IMR-90 (cell line): ENCODE measurements around the gene FAM53B. TPM values are rescaled to one million over a fixed set of nuclear protein-coding genes. Genes with fewer than 3 reads are reported as not detected.

ENCODE experiments used
- ATAC-seq: fragments of 200-7000 bp; cut with Tn5 transposase; 2 replicates; pipeline ENCODE4 v1.9.1; 2020; ENCODE audit warnings: low read depth, mild to moderate bottlenecking, moderate library complexity
- BruUV-seq: library from RNA; stranded (reverse); fragments of 400-500 nt; replicated peaks from 2 replicates; lab custom pipeline; 2021; lab: Mats Ljungman, UMichigan
- CTCF ChIA-PET: fragments of 300-600 bp; formaldehyde crosslinking; extraction: SDS; loops from one replicate; lab custom pipeline; 2021; ENCODE audit warnings: antibody characterized with exemption; lab: Yijun Ruan, JAX
- POLR2A ChIA-PET: fragments of 300-600 bp; sonication (Branson Sonifier 250); formaldehyde crosslinking; loops from one replicate; lab custom pipeline; 2022; ENCODE audit warnings: antibody characterized with exemption; ENCODE audit not compliant: unreplicated experiment; lab: Charles Lee
- DNase-seq: peaks from one replicate; pipeline ENCODE4 v3.0.0; 2013
- H2AFZ ChIP-seq: replicated peaks from 2 replicates; pipeline ENCODE3; 2013; ENCODE audit warnings: low read length, mild to moderate bottlenecking; ENCODE audit not compliant: poor library complexity
- H2AK5ac ChIP-seq: 2 replicates; pipeline ENCODE4 v1.6.1; 2013; ENCODE audit warnings: low read depth, low read length, inconsistent platforms
- H2AK9ac ChIP-seq: replicated peaks from 2 replicates; pipeline ENCODE3; 2013; ENCODE audit warnings: mild to moderate bottlenecking, low read depth, low read length, moderate library complexity; ENCODE audit not compliant: poor library complexity
- H2BK120ac ChIP-seq: 2 replicates; pipeline ENCODE4 v1.6.1; 2013; ENCODE audit warnings: low read depth, low read length, inconsistent platforms
- H2BK15ac ChIP-seq: 3 replicates; pipeline ENCODE4 v1.6.1; 2013; ENCODE audit warnings: low read depth, low read length, inconsistent platforms
- H2BK20ac ChIP-seq: 2 replicates; pipeline ENCODE4 v1.6.1; 2013; ENCODE audit warnings: low read depth, mild to moderate bottlenecking, inconsistent platforms, low read length, moderate library complexity
- H2BK5ac ChIP-seq: 2 replicates; pipeline ENCODE4 v1.6.1; 2013; ENCODE audit warnings: mild to moderate bottlenecking, low read depth, low read length, inconsistent platforms; ENCODE audit not compliant: poor library complexity, severe bottlenecking
- H3K14ac ChIP-seq: replicated peaks from 2 replicates; pipeline ENCODE4 v1.6.1; 2013; ENCODE audit warnings: low read depth, low read length, inconsistent platforms
- H3K18ac ChIP-seq: 2 replicates; pipeline ENCODE4 v1.6.1; 2013; ENCODE audit warnings: low read depth, low read length, control low read depth
- H3K23ac ChIP-seq: 2 replicates; pipeline ENCODE4 v1.6.1; 2013; ENCODE audit warnings: low read depth, low read length, inconsistent platforms
- H3K27ac ChIP-seq: 2 replicates; pipeline ENCODE4 v1.5.1; 2013; ENCODE audit warnings: mild to moderate bottlenecking, control low read depth, low read length; ENCODE audit not compliant: insufficient read depth
- H3K27me3 ChIP-seq: 2 replicates; pipeline ENCODE4 v1.6.1; 2013; ENCODE audit warnings: low read length; ENCODE audit not compliant: control insufficient read depth, insufficient read depth
- H3K36me3 ChIP-seq: 2 replicates; pipeline ENCODE4 v1.6.1; 2013; ENCODE audit warnings: low read length, mixed read lengths; ENCODE audit not compliant: control insufficient read depth, insufficient read depth
- H3K4ac ChIP-seq: 2 replicates; pipeline ENCODE4 v1.6.1; 2013; ENCODE audit warnings: low read depth, low read length, inconsistent platforms
- H3K4me1 ChIP-seq: 2 replicates; pipeline ENCODE4 v1.6.1; 2013; ENCODE audit warnings: low read length, mixed read lengths; ENCODE audit not compliant: control insufficient read depth, insufficient read depth
- H3K4me2 ChIP-seq: 2 replicates; pipeline ENCODE4 v1.6.1; 2013; ENCODE audit warnings: low read depth, mild to moderate bottlenecking, control low read depth, low read length, moderate library complexity
- H3K4me3 ChIP-seq: 2 replicates; pipeline ENCODE4 v1.5.1; 2013; ENCODE audit warnings: low read depth, mild to moderate bottlenecking, control low read depth, low read length, moderate library complexity; ENCODE audit not compliant: insufficient read depth
- H3K56ac ChIP-seq: 2 replicates; pipeline ENCODE4 v1.6.1; 2013; ENCODE audit warnings: low read length, inconsistent platforms; ENCODE audit not compliant: insufficient read depth; ENCODE audit errors: extremely low read depth
- H3K79me1 ChIP-seq, 2 experiments: 2 replicates each; pipeline ENCODE4 v1.6.1; 2013; ENCODE audit warnings: low read length in 2 of 2, inconsistent platforms in 1 of 2, low read depth in 1 of 2
- H3K9ac ChIP-seq: 2 replicates; pipeline ENCODE4 v1.6.1; 2013; ENCODE audit warnings: low read depth, low read length, control low read depth
- H3K9me1 ChIP-seq: 2 replicates; pipeline ENCODE4 v1.6.1; 2013; ENCODE audit warnings: low read length, inconsistent platforms; ENCODE audit not compliant: insufficient read depth
- H3K9me3 ChIP-seq: 2 replicates; pipeline ENCODE4 v1.6.1; 2013; ENCODE audit warnings: low read length; ENCODE audit not compliant: control insufficient read depth, insufficient read depth
- H4K20me1 ChIP-seq: 2 replicates; pipeline ENCODE4 v1.6.1; 2013; ENCODE audit warnings: low read length, inconsistent platforms; ENCODE audit not compliant: insufficient read depth
- H4K5ac ChIP-seq: 2 replicates; pipeline ENCODE4 v1.6.1; 2013; ENCODE audit warnings: mild to moderate bottlenecking, low read depth, low read length, control low read depth
- H4K8ac ChIP-seq, 2 experiments: 2 replicates each; pipeline ENCODE4 v1.6.1; 2013; ENCODE audit warnings: low read depth in 2 of 2, low read length in 2 of 2, control low read depth in 1 of 2, inconsistent platforms in 1 of 2
- H4K91ac ChIP-seq: 2 replicates; pipeline ENCODE4 v1.6.1; 2013; ENCODE audit warnings: low read depth, low read length, inconsistent platforms; ENCODE audit not compliant: insufficient read depth
- MAFK ChIP-seq: IDR thresholded peaks from 2 replicates; pipeline ENCODE4 v1.6.1; 2012; ENCODE audit warnings: low read depth, low read length, improper control_type of control experiment
- RAD21 ChIP-seq: IDR thresholded peaks from 2 replicates; pipeline ENCODE4 v1.6.1; 2012; ENCODE audit warnings: low read length, improper control_type of control experiment
- RCOR1 ChIP-seq: IDR thresholded peaks from 2 replicates; pipeline ENCODE4 v1.6.1; 2012; ENCODE audit warnings: mild to moderate bottlenecking, low read length, improper control_type of control experiment; ENCODE audit not compliant: insufficient replicate concordance
- WGBS, 2 experiments: methylation state at CpG; one replicate each; pipeline versions ENCODE4 v1.1.5 to v1.1.7; 2013; ENCODE audit warnings: missing lambda C conversion rate in 2 of 2; ENCODE audit not compliant: insufficient read length in 1 of 2; ENCODE audit errors: extremely low coverage in 2 of 2; 5-methylcytosine and 5-hydroxymethylcytosine counted together
- dilution Hi-C: fragments of 300-500 bp; cut with HindIII; formaldehyde crosslinking; loops from one replicate; pipeline ENCODE4 v1.14.3; 2018; ENCODE audit warnings: low sequenced_read_pairs; ENCODE audit not compliant: unreplicated experiment
- in situ Hi-C: fragments of 300-500 bp; cut with MboI; formaldehyde crosslinking; loops from 3 replicates; pipeline ENCODE4 v1.14.3; 2019; ENCODE audit warnings: low sequenced_read_pairs, inconsistent platforms, mixed read lengths
- intact Hi-C: fragments of 100-400 bp; cut with micrococcal nuclease; formaldehyde crosslinking; loops from 2 replicates; pipeline ENCODE4 v1.10.0; 2022
- polyA plus RNA-seq, 3 experiments: library from polyadenylated mRNA; depleted of rRNA; stranded (reverse); fragments of >200 nt; gene quantifications; 2 replicates each; pipeline ENCODE4 v1.2.3, GENCODE V29; 2012; ENCODE audit warnings: low replicate concordance in 1 of 3
- total RNA-seq: library from RNA; depleted of rRNA; stranded (reverse); fragments of >200 nt; gene quantifications from 2 replicates; pipeline ENCODE4 v1.2.3, GENCODE V29; 2012

The FAM53B gene
- total and polyA plus RNA-seq, 2 of the 4 experiments (the other 2 are of a cell fraction), result 3.8 to 5.7 TPM

GRCh38 chr10:124727361-124727960, 16.7 kb downstream of the FAM53B start:
- peaks cover 5% of the 10 kb centered on the region; the same call in 1 of the 2 replicates for H3K4me1 ChIP-seq
- no peak overlapping the region for H3K4me2 ChIP-seq
- H2AK5ac ChIP-seq, result no peak overlapping the region
- no peaks in the 10 kb centered on the region for H3K9me3 ChIP-seq
- no peaks in the 10 kb centered on the region for H3K27me3 ChIP-seq
- intact Hi-C loops (no loop called here), in situ Hi-C loops (no loop called here), dilution Hi-C loops (no loop called here)
- no peak overlapping the region for H3K14ac ChIP-seq
- no peak overlapping the region for H2AFZ ChIP-seq
- H3K4me3 ChIP-seq, result no peak overlapping the region
- no peak for ATAC-seq
- no peak overlapping the region for H3K9ac ChIP-seq
- peaks cover 4 to 8% of the 10 kb centered on the region in 2 experiments; a peak in 2 of 4 replicates for H3K79me1 ChIP-seq
- no peak overlapping the region for H2AK9ac ChIP-seq
- no TSS peak for BruUV-seq
- no peak overlapping the region for H4K8ac ChIP-seq
- H3K36me3 ChIP-seq, result peaks cover 3% of the 10 kb centered on the region; the same call in 1 of the 2 replicates
- no peak overlapping the region for H3K23ac ChIP-seq
- H3K27ac ChIP-seq, result no peak overlapping the region
- DNase-seq, result no peak
- H4K20me1 ChIP-seq, result peaks cover 3% of the 10 kb centered on the region; the same call in 1 of the 2 replicates
- no peak for TF ChIP-seq MAFK
- TF ChIP-seq RCOR1, result no peak
- no peak for TF ChIP-seq RAD21
- peaks cover 3% of the 10 kb centered on the region; the same call in 1 of the 2 replicates for H3K9me1 ChIP-seq
- H4K5ac ChIP-seq, result no peak overlapping the region
- H2BK5ac ChIP-seq, result no peak overlapping the region
- 88% methylated on average over 2 of the region's 6 CpGs; no CpG with 5 or more reads in 1 of the 2 experiments for WGBS, 2 experiments
- no peak overlapping the region for H2BK120ac ChIP-seq
- POLR2A ChIA-PET, result no interaction called here
- H3K18ac ChIP-seq, result no peak overlapping the region
- H3K4ac ChIP-seq, result no peak overlapping the region
- no peak overlapping the region for H3K56ac ChIP-seq
- CTCF ChIA-PET, result no interaction called here
- H4K91ac ChIP-seq, result no peak overlapping the region
- H2BK20ac ChIP-seq, result no peak overlapping the region
- no peak overlapping the region for H2BK15ac ChIP-seq
